Activated CD8-positive, alpha-beta T cell treated with anti-CD3 and anti-CD28 coated beads, Interleukin-2, amount 10 ng/mL, durations not matched to agents 7 days and 5 days (primary cell): ENCODE measurements around the gene PXMP4. TPM values are rescaled to one million over a fixed set of nuclear protein-coding genes. Genes with fewer than 3 reads are reported as not detected.

Experiments
- ATAC-seq: fragments of 150-1000 bp; cut with Tn5 transposase; one replicate; pipeline ENCODE4 v1.10.0; 2021; ENCODE audit warnings: moderate library complexity
- CTCF ChIA-PET: fragments of 350-600 bp; sonication (Branson Sonifier 250); formaldehyde crosslinking; loops from one replicate; lab custom pipeline; 2021; ENCODE audit warnings: antibody characterized with exemption; lab: Charles Lee
- POLR2A ChIA-PET: fragments of 350-600 bp; sonication (Branson Sonifier 250); formaldehyde crosslinking; loops from one replicate; lab custom pipeline; 2021; ENCODE audit warnings: antibody characterized with exemption; lab: Charles Lee
- DNase-seq: peaks from one replicate; pipeline ENCODE4 v3.0.0-alpha.2; 2020
- H3K27ac Mint-ChIP-seq: one replicate; pipeline ENCODE4 v1.8.0; 2021; ENCODE audit warnings: mild to moderate bottlenecking, mixed read lengths
- H3K27me3 Mint-ChIP-seq: one replicate; pipeline ENCODE4 v1.8.0; 2021; ENCODE audit warnings: low read depth, mixed read lengths
- H3K36me3 Mint-ChIP-seq: one replicate; pipeline ENCODE4 v1.8.0; 2021; ENCODE audit warnings: low read depth, mixed read lengths
- H3K4me1 Mint-ChIP-seq: one replicate; pipeline ENCODE4 v1.8.0; 2021; ENCODE audit warnings: low read depth, mixed read lengths
- H3K4me3 Mint-ChIP-seq: one replicate; pipeline ENCODE4 v1.8.0; 2021; ENCODE audit warnings: mild to moderate bottlenecking, mixed read lengths
- H3K9me3 Mint-ChIP-seq: one replicate; pipeline ENCODE4 v1.8.0; 2022; ENCODE audit warnings: mixed read lengths; ENCODE audit not compliant: insufficient read depth
- total RNA-seq, 2 experiments: library from RNA; stranded (reverse); gene quantifications; one replicate each; pipeline ENCODE4 v1.2.3, GENCODE V29; 2021

PXMP4 gene
- total RNA-seq, 2 experiments from 2014 or later, result 17.1 to 17.7 TPM

DNA sequence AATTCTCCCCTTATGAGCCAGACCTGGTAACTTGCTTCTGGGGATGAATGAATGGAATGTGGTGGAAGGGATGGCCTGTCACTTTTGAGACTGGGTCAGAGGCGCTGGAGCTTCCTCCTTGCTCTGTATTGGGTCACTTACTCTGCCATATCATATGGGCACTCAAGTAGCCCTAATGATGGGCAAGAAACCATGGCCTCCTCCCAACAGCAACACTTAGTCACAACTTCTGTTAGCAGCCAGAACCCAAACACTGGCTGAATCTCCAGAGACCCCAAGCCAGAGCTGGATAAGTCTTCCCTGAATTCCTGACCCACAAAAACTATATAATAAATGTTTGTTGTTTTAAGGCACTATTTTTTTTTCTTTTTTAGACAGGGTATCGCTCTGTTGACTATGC is 39.4 kb downstream of the PXMP4 start:
- POLR2A ChIA-PET, result interaction anchor here (0.6 to 10.7 kb wide), 5 partner anchors 9 to 1078 kb away, joined by 3 to 148 read pairs (median 3); partner anchors contain the start of genes ACTL10, C20orf144, EIF2S2 and ZNF341
- Mint-ChIP-seq H3K36me3 (peaks cover 76% of the 10 kb centered on the region), H3K9me3 (no peaks in the 10 kb centered on the region), H3K27me3 (no peaks in the 10 kb centered on the region), H3K4me3 (no peak overlapping the region), H3K4me1 (peaks cover 82% of the 10 kb centered on the region), H3K27ac (peak overlapping the region; percentile 83)
- DNase-seq (no peak), ATAC-seq (no peak)
- CTCF ChIA-PET, result interaction anchor here (2.0 to 8.7 kb wide), 2 partner anchors 9 to 14 kb away, joined by 11 to 126 read pairs; partner anchors contain the start of genes ACTL10 and C20orf144

DNA sequence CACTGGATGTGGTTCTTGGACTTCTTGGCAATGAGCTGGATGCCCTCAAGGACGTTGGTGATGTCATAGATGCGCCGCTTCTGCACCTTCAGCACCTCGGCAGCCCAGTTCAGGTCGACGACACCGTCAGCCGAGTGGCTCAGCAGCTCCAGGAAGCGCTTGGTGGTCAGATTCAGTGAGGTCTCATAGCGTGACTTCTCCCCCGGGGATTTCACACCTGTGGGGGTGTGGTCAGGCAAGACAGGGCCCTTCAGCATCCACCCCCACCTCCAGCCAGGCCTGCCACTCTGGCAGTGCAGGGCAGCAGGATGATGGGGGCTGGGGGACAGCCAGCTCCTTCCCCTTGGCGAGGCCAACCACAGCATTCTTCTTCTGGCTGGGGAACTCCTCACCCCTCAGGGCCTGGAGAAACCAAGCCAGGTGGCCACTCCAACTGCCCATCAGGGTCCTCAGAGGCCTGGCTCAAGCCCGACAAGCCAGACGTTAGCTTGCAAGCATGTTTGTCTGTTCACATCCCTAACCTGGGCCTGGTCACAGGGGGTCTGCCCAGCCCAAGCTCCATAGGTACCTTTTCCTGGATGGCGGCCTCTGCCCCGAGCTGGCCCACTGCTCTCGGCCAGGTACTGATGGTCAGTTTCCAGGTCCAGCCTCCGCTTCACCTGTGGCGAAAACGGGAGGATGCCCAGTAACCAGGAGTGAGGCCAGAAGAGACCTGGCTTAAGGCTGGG is 40.2 kb downstream of the PXMP4 start:
- Mint-ChIP-seq H3K27ac (peak overlapping the region; percentile 83), H3K9me3 (no peaks in the 10 kb centered on the region), H3K4me3 (no peak overlapping the region), H3K4me1 (peaks cover 82% of the 10 kb centered on the region), H3K36me3 (peaks cover 77% of the 10 kb centered on the region), H3K27me3 (no peaks in the 10 kb centered on the region)
- DNase-seq (peak; percentile 77), ATAC-seq (peak; percentile 66)
- CTCF ChIA-PET, result interaction anchor here (1.1 to 8.7 kb wide), 6 partner anchors 10 to 222 kb away, joined by 3 to 126 read pairs (median 6); partner anchors contain the start of genes ACTL10, C20orf144 and PXMP4
- POLR2A ChIA-PET, result interaction anchor here (0.6 to 10.7 kb wide), 8 partner anchors 10 to 1077 kb away, joined by 3 to 148 read pairs (median 5); partner anchors contain the start of genes ACTL10, C20orf144, EIF2S2 and PXMP4

DNA sequence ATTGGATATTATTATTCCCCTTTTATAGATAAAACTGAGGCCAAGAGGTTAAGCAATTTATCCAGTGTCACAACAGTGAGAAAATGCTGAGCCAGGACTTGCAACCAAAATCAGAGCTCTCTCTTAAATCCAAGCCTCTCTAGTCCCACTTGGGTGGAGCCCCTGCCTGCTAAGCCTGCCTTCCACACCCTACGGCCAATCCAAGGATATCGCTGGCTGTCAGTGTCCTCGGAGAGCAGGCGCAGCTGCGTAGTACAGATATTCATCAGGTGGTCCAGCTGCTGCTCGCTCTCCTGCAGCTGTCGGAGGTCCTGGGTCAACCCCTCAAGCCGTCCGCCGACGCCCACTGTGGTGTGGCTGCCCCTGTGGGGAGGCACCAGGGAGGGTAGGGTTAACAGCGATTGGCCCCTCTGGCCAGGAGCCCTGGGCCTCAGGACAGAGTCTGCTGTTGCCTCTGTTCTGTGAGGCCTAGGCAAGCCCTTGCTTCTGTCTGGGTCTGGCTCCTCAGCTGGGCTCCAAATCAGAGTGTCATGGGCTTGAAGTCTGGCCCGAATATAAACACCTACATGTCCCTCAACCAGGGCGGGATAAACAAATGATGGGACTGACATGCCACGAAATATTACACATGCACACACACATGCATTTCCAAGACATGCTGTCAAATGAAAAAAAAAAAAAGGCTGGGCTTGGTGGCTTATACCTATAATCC is 42.0 kb downstream of the PXMP4 start:
- Mint-ChIP-seq H3K27ac (peak overlapping the region; percentile 83), H3K4me3 (no peak overlapping the region), H3K36me3 (peaks cover 70% of the 10 kb centered on the region), H3K4me1 (peaks cover 78% of the 10 kb centered on the region), H3K27me3 (no peaks in the 10 kb centered on the region), H3K9me3 (no peaks in the 10 kb centered on the region)
- ChIA-PET POLR2A (interaction anchor here (1.5 to 10.7 kb wide), 3 partner anchors 11 to 42 kb away, joined by 5 to 148 read pairs (median 25); partner anchors contain the start of genes ACTL10, C20orf144 and PXMP4), CTCF (interaction anchor here (0.8 to 8.7 kb wide), 4 partner anchors 11 to 221 kb away, joined by 3 to 126 read pairs (median 4); partner anchors contain the start of genes ACTL10 and C20orf144)
- ATAC-seq, result no peak
- DNase-seq, result no peak

DNA sequence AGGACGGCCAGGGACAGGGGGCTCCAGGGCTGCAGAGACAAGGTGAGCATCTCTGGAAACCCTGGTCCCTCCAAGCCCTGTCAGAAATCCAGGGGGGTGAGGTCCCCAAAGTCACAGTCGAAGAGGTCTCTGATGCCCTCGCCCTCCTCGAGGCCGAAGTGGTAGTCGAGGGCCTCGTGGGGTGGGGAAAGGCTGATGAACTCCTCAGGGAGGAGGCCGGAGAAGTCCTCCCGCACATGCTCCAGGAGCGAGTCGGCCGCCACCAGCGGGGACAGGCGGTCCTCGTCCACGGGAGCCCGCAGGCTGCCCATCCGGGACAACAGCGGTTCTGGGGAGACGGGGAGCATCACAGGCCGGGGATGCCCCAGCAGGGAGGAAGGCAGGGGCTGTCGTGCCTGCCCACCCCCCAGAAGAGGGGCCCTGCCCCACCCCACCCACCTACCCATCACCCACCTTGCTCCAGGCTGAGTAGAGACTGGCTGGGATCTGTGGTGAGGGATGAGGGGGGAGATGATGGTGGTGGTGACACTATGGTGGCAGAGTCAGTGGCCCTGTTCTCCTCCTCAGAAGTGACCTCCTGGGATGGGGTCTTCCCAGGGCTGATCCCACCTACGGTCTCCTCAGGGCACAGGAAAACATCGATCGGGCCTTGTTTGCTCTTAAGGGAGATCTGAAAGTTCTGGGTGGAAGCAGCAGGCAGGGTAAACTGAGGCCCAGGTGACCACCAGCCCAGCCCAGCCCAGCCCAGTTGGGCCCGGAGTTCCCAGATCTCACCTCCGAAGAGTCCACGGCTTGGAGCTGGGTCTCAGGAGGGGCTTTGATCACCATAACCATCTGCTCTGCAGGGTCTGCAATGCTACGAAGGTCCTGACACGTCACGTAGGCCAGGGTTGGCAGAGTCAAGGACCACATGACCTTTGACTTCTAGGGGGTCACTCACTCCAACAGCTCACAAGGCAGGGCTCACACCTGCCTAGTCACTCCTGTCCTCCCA is 43.2 kb downstream of the PXMP4 start:
- Mint-ChIP-seq H3K27ac (peak overlapping the region; percentile 76), H3K4me1 (peaks cover 78% of the 10 kb centered on the region), H3K36me3 (peaks cover 62% of the 10 kb centered on the region), H3K27me3 (no peaks in the 10 kb centered on the region), H3K4me3 (no peak overlapping the region), H3K9me3 (no peaks in the 10 kb centered on the region)
- POLR2A ChIA-PET, result interaction anchor here (1.0 to 10.7 kb wide), 3 partner anchors 10 to 43 kb away, joined by 3 to 148 read pairs (median 25); partner anchors contain the start of genes ACTL10, C20orf144 and PXMP4
- CTCF ChIA-PET, result interaction anchor here (8.7 kb wide), 1 partner anchor 10 kb away, joined by 126 read pairs; the partner anchor contains the start of genes ACTL10 and C20orf144
- no peak for ATAC-seq
- DNase-seq, result no peak

DNA sequence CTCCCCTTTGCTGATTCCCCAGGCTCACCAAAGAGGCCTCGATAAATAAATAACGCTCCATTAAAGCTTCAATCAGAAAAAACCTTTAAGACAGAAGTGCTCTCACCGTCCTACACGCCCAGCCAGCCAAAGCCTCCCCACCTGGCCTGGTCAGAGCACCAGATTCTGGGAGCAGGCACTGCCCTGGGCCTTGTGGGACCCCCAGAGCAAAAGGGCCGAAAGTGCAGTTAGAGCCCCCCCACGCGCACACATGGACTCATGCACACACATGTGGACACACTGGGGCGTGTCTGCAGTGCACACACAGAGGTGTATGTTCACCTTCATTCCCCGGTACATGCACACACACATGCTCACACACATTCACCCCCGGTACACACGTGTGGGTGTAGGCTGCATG is 44.0 kb downstream of the PXMP4 start:
- H3K27me3 Mint-ChIP-seq, result no peaks in the 10 kb centered on the region
- CTCF ChIA-PET, result interaction anchor here (1.8 kb wide), 1 partner anchor 56 kb away, joined by 5 read pairs; the partner anchor contains the start of gene ZNF341
- no peaks in the 10 kb centered on the region for H3K9me3 Mint-ChIP-seq
- POLR2A ChIA-PET, result interaction anchor here (1.0 to 2.8 kb wide), 4 partner anchors 8 to 44 kb away, joined by 4 to 13 read pairs (median 4); partner anchors contain the start of genes ACTL10 and PXMP4
- no peak overlapping the region for H3K4me3 Mint-ChIP-seq
- peaks cover 62% of the 10 kb centered on the region for H3K36me3 Mint-ChIP-seq
- peak overlapping the region; percentile 76 for H3K27ac Mint-ChIP-seq
- H3K4me1 Mint-ChIP-seq, result peaks cover 72% of the 10 kb centered on the region
- no peak for ATAC-seq
- no peak for DNase-seq

DNA sequence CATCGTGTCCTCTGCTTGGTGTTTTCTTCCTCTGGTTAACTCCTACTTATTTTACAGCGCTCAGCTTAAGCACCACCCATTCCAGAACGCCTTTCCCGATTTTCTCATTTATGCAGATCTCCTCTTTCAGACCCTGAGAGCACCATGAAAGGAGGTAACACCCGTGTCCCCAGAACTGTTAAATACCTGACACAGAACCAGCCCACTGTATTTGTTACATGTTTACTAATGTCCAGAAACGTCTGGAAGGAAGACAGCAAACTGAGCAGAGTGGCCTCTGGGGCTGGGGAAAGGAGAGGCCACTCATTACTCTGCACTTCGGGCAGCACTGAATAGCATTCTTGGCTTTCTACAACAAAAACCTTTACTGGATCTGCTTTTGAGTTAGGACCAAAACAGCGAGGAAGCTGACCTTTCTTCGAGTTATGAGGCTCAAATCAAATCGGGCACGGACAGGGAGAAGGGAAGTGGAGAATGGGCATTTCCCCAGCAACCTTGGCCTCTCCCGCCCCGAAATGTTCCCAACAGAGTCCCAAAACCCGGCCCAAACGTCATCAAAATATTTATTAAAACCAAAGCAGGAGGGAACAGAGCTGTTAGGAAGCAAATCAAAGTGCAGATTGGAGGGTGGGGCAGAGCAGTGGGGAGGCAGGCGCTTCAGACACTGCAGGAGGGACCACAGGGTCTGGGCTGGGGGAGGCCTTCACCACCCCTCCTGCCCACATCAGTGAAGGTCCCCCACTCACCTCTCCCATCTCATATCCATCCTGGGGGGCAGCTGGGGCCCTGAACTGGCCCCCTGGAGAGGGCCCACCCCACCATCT is 44.8 kb downstream of the PXMP4 start:
- no peaks in the 10 kb centered on the region for H3K9me3 Mint-ChIP-seq
- ChIA-PET CTCF (interaction anchor here (1.8 kb wide), 1 partner anchor 57 kb away, joined by 5 read pairs; the partner anchor contains the start of gene ZNF341), POLR2A (interaction anchor here (1.0 to 4.0 kb wide), 5 partner anchors 8 to 45 kb away, joined by 4 to 25 read pairs (median 5); partner anchors contain the start of genes ACTL10, C20orf144 and PXMP4)
- H3K36me3 Mint-ChIP-seq, result peaks cover 55% of the 10 kb centered on the region
- ATAC-seq (no peak), DNase-seq (no peak)
- H3K27me3 Mint-ChIP-seq, result no peaks in the 10 kb centered on the region
- H3K4me3 Mint-ChIP-seq, result peak overlapping the region; percentile 49
- H3K27ac Mint-ChIP-seq, result peak overlapping the region; percentile 76
- peaks cover 64% of the 10 kb centered on the region for H3K4me1 Mint-ChIP-seq

DNA sequence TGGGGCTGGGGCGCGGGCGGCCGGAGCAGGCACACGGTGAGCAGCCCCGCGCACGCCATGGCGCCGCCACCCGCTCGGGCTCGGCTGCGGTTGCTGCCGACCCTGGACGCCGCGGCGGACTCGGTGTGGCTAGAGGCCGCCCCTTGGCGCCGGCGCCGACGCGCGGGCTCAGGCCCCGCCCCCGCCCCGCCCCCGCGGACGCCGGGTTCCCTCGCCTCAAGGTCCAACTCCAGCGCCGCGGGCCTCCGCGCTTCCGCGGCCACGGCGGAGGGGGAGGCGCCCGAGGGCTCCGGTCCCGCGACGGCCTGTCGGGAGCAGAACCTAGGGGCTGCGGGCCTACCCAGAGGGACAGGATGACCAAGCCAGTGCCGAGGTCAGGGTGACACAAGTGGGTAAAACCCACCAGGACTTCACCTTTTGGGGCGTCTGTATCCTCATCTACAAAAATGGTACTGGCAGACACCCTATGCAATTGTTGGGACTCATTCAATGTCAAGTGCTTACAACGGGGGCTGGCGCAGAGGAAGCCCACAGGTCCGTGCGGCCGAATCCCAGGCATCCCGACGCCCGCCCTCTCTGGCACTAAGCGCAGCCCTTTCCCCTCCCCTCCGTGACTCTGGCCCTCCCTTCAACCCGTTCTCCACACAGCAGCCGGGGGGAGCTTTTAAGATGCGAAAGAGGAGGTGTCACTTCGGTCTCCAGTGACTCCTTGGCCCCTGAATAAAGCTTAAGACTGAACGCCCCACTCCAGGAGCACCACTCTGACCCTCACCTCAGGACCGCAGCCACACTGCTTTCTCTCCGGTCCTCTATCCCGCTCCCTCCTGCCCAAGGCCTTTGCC is 45.6 kb downstream of the PXMP4 start, which contains the start of gene NECAB3:
NECAB3 (minus strand) TSS at position 135 of the 842 bp plus-strand sequence; CDS start at position 59, 76 bp downstream.
- ATAC-seq (peak; percentile 85), DNase-seq (peak; percentile 73)
- POLR2A ChIA-PET, result interaction anchor here (1.3 to 4.0 kb wide), 4 partner anchors 8 to 45 kb away, joined by 4 to 25 read pairs (median 9); partner anchors contain the start of genes ACTL10, C20orf144 and PXMP4
- Mint-ChIP-seq H3K4me1 (peaks cover 60% of the 10 kb centered on the region), H3K27ac (peak within 1 kb of the TSS; percentile 78), H3K4me3 (peak within 1 kb of the TSS; percentile 77), H3K27me3 (no peaks in the 10 kb centered on the region), H3K36me3 (peaks cover 53% of the 10 kb centered on the region), H3K9me3 (no peaks in the 10 kb centered on the region)
- CTCF ChIA-PET, result interaction anchor here (1.8 kb wide), 1 partner anchor 57 kb away, joined by 5 read pairs; the partner anchor contains the start of gene ZNF341

DNA sequence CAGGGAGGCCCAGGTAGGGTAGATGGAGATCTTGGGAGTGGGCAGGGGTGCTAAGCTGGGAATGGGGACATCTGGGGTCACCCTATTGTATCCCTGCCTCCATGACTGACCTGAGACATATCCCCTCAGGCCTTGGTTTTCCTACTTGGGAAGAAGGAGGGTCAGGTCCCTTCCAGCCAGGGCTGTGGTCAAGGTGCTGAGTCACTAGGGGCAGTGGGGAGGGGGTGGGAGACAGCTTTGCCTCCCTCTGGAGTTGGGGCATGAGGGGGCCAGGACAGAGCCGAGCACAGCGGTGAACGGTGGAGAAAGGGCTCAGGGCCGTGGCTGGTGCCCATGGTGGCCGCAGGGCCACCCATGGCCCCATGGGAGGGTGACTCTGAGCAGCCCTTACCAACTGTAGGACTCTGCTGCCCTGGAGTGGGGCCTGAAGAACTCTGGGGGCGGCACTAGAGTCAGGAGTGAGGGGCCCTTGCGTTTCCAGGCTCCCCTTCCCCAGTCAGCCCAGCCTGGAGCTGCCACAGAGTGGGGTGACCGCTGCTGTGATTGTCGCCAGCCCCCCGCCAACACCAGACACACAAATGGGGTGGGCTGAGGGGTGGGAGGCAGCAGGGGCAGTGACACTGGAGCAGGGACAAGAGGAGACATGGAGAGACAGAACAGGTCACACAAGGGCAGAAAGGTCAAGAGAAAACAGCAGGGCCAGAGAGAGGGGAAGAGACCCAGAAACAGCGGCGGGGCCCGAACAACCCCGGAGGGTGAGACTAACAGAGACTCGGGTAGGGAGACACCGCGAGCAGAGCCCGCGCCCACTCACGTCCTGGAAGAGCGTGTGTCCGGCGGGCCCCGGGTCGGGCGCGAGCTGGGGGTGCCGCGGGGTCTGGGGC is 46.5 kb downstream of the PXMP4 start:
- Mint-ChIP-seq H3K4me3 (peak overlapping the region; percentile 77), H3K9me3 (no peaks in the 10 kb centered on the region), H3K36me3 (peaks cover 48% of the 10 kb centered on the region), H3K4me1 (peaks cover 55% of the 10 kb centered on the region), H3K27ac (peak overlapping the region; percentile 78), H3K27me3 (no peaks in the 10 kb centered on the region)
- POLR2A ChIA-PET, result interaction anchor here (2.8 to 4.0 kb wide), 2 partner anchors 10 to 11 kb away, joined by 13 to 25 read pairs; partner anchors contain the start of gene C20orf144
- CTCF ChIA-PET, result no interaction called here
- ATAC-seq (peak; percentile 1), DNase-seq (no peak)
